Ramos (cell line): ENCODE measurements around the gene NHSL1.

Source experiments
- in situ Hi-C: fragments of 300-500 bp; cut with MboI; formaldehyde crosslinking; loops from one replicate; pipeline ENCODE4 v1.14.3; 2022; ENCODE audit warnings: low sequenced_read_pairs; ENCODE audit not compliant: unreplicated experiment

Gene NHSL1

DNA sequence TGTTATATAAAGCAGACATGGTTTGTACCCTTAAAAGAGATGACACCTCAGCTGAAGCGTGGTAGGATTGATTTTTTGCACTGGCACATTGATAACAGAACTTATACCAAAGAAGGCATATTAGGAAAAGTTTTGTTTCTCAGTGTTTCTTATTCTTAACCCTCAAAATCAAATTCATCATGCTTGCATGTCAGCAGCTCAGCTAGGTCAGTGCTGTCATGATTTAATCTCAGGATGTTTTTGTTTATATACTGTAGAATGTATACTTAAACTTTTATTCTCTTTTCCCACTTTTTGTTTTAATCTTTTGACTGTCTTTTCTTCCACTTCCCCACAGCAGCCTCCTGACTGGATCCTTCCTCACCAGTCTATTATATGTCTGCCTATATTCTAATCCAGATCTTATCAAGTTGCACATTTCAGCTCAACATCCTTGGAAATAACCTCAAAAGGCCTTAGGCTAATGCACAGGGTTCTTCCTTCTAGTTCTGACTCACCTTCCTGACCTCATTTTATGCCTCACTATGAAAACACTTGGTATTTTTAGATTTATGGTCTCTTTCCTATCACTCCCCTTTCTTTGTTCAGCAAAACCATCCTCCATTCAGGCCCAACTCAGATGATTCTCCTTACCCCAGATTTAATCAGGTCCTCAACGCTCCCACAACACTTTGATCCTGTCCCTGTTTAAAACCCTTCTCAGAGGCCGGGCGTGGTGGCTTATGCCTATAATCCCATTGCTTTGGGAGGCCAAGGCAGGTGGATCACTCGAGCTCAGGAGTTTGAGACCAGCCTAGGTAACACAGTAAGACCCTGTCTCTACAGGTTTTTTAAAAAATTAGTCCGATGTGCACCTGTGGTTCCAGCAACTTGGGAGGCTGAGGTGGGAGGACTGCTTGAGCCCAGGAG, 88.1 kb downstream of the NHSL1 start:
- in situ Hi-C loops: no loop called here

DNA sequence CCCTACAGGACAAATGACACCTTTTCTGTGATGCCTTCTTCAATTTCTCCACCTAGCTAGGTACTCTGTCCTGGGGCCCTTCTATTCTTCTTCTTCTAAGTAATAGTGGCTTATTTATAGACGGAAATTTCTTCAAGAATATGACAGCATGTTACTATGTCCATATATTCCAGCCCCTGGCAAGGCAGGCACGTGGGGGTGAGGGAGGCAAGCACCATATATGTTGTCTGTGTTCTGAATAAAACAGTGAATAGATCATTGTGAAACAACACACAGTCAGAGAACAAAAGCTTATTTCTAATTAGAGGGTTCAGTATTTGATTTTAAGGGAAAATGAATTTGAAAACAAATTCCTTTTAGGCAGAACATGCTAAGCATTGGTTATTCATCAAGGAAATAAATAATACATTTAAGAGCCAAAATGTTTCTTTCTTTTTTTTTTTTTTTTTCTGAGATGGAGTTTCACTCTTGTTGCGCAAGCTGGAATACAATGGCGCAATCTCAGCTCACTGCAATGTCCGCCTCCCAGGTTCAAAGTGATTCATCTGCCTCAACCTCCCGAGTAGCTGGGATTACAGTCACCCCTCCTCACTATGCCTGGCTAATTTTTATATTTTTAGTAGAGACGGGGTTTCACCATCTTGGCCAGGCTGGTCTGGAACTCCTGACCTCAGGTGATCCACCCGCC, 89.1 kb downstream of the NHSL1 start:
- in situ Hi-C loops: no loop called here

DNA sequence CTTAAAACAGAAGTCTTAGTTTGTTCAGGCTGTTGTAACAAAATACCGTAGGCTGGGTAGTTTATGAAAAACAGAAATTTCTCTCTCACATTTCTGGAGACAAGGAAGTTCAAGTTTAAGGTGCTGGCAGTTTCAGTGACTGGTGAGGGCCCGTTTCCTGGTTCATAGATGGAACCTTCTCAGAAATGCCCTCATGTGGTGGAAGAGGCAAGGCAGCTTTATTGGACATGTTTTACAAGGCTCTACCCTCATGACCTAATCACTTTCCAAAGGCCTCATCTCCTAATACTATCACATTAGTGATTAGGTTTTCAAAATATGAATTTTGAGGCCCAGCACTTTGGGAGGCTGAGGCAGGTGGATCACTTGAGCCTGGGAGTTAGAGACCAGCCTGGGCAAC, 92.9 kb downstream of the NHSL1 start:
- in situ Hi-C loops: no loop called here

DNA sequence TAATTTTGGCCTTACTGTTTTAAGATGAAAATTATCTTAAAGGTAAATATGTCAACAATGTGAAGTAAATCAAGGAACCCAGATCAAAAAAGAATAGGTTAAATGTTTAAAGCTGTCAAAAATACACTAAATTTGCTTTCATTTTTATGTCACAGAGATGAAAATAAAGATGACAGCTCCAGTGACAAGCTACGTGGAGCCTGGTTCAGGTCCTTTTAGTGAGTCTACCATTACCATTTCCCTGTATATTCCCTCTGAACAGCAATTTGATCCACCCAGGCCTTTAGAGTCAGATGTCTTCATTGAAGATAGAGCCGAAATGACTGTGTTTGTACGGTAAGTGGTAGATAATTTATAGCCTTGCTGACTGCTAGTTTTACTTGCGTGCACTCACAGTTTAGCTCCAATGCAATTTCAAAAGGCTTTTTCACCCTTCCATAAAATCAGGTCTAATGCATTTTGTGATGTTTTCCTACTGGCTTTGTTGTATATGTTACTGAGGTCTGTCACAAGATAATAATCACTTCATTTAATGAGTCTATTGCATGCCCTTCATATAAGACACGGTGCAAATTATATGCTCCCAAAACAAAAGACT, 93.4 kb downstream of the NHSL1 start:
- in situ Hi-C loops: no loop called here

DNA sequence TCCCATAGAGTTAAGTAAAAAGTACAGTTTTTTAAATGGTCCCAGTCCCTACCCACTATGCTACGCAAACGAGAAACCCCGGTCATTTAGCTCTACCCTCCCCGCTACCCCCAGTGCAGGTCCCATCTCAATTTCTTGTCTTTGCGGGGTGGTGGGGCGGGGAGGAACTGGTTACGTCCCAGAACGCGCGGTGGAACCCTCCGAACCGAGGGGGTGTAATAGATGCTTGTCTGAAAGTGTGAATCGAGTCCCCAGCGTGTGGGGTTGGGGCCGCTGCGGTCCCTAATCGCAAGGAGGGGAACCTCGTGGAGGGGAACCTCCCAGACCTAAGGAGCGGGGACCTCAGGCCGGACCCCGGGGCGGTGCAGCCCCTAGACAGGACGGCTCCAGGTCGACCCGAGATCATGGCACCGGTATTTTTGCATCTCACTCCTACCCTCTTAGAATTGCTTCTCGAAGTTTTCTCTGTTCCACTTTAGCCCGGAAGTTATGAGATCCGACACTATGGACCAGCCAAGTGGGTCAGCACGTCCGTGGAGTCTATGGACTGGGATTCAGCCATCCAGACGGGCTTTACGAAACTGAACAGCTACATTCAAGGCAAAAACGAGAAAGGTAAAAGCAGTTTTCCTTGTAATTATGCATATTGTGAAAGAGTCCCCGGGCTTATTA, 94.5 kb downstream of the NHSL1 start:
- in situ Hi-C loops: no loop called here

DNA sequence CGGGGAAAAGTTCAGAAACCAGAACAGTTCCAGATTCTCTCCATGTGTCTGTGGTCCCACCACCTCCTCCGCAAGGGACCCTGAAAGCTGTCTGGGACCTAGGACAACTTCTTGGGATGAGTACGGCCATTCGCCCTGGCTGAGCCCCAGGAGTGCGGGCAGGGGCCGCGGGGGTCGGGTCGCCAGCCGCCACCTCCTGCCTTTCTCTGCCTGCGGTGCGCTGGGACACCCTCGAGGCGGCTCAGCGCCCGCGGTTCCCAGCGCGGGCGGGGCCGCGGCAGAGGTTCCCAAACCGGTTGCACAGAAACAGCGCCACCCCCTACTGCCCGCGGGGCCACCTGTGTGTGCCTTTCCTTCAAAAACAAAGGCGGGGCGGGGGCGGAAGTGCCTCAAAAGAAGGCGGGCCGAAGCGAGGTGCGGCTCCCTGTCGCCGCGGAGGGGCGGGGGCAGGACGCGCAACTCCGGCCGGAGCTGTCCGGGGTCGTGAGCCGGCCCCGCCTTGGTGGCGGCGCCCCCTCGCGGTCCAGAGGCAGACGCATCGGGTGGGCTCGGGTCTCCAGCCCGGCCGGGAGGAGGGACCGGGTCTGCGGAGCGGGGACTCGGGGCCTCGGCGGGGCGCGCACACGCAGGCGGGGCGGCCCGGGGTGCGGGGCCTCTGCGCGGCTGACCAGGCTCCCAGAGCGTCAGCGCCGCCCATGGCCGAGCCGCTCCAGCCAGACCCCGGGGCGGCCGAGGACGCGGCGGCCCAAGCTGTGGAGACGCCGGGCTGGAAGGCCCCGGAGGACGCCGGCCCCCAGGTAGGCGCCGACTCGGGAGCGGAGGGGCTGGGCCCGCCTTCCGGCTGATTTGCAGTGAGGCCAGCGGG, 95.3 kb downstream of the NHSL1 start, which contains the start of gene HEBP2:
Gene HEBP2, plus strand, starts transcription at position 423 of the 865 bp plus-strand sequence. Its CDS starts 273 bp downstream, at position 696.
- in situ Hi-C loops: no loop called here

DNA sequence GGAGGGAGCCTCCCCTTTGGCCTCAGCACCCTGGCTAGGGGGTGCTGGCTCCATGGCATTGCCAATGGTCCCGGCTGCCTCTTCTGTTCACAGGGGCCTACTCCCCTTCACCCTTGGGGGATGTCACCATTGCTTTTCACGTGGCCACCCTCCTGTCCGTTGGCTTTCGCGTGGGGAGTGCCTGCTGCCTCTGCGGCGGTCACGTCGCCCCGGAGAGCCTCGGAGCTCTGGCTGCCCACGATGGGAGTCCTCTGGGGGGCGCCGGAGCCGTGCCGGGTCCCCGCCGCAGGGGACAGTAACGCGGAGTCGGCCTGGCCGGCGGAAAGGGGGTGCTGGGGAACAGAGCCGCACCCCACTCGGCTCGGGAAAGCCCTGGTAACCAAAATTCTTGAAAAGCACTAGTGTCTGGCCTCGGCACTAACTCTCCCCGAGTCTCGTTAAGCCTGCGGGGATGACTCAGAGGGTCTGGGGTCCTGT, 95.9 kb downstream of the NHSL1 start:
- in situ Hi-C loops: no loop called here

DNA sequence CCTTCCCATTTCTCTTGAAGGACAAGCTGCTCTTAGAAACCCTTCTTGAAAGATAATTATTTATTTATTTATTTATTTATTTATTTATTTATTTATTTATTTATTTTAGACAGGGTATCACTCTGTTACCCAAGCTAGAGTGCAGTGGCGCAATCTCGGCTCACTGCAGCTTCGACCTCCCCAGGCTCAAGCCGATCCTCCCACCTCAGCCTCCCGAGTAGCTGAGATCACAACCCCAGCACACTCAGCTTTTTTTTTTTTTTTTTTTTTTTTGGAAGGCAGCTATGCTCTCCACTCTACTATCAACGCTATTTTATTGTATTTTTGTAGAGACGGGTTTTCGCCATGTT, 96.5 kb downstream of the NHSL1 start:
- in situ Hi-C loops: no loop called here

DNA sequence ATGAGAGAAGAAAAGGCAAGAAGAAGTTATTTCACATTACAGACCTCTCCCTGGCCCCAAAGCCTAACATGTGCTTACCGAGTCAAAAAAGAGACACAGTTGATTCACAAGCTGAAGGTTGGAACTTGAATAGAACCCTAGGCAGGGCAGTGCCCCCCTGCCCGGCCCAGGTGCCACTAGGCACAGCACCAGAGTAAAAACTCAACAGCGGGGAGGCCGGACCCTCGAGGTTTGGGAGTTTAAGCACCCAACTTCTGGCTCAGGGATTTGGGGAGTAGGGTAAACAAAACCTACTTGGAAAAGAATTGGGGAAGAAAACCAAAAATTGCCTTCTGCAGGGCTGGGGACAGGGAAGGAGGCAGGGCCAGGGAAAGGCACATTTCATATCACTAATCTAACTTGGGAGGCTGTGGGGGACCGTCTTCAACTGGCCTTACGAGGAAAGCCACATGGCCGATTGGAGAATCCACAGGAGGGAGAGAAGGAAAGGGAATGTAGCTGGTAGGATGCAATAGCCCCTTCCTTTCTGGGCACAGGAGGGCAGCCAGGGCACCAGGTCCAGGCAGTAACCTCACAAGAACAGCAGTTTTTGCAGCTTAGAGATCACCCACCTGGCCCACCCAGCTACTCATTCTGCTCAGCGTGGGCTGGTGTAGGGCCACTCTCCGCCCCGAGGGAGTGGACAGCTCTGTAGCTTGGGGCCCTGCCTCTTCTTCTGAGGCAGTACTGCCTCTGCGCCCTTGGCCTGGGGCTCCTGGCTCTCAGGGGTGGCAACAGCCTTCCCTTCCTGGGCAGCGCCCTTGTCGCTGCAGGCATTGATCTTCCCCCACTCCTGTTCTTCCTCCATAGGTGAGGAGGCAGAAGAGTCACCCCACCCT, 97.1 kb downstream of the NHSL1 start:
- in situ Hi-C loops: no loop called here

DNA sequence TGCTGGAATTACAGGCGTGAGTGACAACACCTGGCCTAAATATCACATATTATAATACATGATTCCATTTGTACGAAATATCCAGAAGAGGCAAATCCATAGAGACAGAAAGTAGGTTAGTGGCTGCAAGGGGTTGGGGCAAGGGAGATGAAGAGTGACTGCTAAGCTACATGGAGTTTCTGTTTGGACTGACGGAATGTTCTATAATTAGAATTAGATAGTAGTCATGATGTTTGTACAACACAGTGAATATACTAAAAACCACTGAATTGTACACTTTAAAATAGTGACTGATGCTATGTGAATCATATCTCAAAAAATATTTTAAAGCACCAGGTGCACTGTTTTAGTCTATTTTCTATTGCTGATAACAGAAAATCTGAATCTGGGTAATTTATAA, 99.0 kb downstream of the NHSL1 start:
- in situ Hi-C loops: no loop called here

DNA sequence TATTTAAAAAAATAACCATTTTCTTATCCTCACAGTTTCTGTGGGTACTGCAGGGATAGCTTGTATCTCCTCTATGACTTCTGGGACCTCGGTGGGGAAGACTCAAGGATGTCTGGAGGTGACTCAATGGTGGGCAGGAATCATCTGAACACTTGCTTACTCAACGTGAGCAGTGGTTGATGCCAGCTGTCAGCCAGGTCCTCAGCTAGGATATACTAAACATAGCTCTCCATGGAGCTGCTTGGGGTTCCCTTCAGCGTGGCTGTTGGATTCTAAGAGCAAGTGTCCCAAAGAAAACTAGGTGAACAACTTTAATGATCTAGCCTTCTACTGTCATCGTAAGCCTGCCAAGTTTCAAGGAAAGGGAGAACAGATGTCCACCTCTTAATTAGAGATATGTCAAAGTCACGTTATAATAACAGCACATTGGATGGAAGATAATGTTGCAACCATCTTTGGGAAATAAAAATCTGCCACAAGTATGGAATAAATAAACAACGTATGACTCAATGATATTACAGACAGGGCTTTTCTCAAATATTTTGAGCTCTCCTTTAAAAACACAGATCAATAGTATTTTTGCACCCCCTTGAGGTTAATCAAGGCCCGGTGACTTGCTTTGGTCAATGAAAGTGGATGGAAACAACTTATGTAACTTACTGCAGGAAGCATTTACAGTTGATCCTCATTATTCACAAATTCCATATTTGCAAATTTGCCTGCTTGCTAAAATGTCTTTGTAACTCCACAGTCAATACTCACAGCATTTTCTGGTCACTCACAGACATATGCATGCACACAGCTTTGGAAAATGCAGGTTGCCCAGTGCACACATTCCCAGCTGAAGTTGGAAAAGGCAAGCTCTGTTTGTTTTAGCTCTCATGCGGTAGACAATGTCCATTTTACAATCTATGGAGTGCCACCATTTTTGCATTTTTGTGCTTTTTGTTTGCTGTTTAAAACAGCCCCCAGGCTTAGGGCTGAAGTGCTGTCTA, 101.9 kb downstream of the NHSL1 start:
- in situ Hi-C loops: no loop called here

DNA sequence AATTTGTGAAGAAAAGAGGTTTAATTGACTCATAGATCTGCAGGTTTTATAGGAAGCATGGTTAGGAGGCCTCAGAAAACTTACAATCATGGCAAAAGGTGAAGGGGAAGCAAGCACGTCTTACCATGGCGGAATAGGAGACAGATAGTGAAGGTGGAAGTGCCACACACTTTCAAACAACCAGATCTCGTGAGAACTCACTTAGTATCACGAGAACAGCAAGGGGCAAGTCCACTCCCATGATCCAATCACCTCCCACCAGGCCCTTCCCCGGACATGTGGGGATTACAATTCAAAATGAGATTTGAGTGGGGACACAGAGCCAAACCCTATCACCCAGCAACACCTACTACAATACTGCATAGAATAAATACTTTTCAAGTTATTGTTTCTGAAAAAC, 102.6 kb downstream of the NHSL1 start:
- in situ Hi-C loops: no loop called here

DNA sequence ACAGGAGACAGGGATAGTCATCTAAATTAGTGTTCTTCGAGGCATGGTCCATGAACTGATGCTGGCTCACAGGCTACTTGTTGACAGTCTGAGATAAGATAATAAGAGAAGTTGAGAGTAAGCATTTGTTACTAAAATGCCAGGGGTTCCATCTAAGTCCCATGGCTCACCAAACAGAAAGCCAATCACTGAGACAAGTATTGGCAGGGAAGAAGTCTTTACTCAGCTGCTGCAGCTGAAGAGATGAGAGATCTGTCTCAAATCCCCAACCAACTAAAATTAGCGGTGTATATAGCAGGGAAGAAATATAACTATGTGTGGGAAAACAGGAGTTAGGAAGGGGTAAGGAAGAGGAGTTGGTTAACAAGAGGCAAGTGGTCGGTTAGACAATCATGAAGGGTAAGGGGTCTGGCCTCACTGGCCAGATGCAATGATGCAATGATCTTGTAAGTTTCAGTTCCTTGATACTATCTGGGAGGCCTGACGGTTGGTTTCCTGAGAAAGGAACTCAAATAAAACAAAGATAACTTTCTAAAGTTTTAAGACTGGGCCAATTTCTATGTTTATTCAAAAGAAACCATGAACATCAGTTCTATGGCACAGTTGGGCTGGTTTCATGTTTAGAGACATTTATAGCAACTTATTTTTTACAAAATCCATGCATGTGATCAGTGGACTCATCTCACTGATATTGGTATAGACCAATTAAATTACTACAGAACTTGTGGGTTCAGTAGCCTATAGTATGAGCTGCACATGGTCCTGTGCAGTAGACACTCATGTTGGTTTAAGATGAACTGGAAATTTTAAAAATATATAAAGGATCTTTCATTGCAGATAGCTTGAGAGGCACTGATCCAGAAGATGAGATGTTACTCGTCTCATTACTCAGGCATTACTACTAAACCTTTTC, 105.2 kb downstream of the NHSL1 start:
- in situ Hi-C loops: no loop called here

DNA sequence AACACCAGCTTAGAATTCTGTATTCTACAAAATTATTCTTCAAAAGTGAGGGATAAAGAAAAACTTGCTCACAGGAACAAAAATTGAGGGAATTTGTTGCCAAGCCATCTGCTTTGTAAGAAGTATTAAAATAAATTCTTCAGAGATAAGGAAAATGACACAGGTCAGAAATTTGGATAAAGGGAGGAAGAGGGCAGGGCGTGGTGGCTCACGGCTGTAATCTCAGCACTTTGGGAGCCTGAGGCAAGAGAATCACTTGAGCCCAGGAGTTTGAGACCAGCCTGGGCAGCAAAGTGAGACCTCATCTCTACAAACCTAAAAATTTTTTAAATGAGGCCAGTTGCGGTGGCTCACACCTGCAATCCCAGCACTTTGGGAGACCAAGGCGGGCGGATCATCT, 109.7 kb downstream of the NHSL1 start:
- in situ Hi-C loops: no loop called here

DNA sequence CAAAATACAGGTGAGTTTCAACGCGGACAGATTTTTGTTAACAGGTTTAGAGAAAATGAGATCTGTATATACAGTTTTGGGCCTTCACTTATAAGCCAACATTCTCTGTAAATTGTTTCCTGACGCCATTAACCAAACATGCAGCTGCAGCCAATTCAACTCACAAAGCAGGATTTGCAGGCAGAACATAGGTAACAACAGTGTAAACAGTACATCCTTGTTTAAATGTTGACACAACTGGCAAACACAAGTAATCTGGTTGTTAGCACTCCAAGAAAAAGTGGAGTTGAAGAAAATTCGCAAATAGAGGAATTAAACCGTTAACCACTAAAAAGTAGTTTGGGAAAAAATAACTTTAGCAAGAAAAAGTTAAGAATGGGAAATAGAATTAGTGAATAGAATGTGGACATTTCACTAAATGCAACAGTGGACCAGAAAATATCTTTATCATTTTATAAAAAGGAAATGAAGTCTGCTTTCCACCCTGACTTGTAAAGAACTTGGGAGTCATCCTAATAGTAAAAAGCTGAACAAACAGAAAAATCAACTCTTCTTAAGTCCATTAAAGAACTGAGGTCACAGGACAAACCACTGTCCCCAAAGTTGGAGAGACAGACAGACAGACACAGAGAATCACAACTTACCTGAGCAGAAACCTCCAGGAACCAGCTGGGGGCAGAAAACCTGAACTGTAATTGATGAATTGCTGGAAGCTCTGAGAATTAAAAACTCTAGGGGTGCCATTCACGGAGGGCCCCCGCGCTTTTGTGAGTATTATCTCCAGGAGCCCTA, 111.5 kb downstream of the NHSL1 start:
- in situ Hi-C loops: no loop called here

DNA sequence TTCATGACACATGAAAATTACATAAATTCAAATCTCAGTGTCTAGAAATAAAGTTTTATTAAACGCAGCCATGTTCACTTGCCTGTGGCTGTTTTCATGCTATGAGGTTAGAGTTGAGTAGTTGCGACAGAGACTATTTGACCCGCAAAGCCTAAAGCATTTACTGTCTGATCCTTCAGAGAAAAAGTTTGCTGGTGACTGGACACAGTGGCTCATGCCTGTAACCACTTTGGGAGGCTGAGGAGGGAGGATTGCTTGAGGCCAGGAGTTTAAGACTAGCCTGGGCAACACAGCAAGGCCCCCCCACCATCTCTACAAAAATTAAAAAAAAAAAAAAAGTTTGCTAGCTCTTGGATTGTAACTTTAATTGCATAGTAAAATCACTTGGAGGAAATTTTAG, 112.4 kb downstream of the NHSL1 start:
- in situ Hi-C loops: no loop called here
